ENCODE results near the gene PRKCZ.

PRKCZ gene

GRCh38 chr1:2050793-2051682, 827 bp downstream of the PRKCZ start:
- DNase-seq (ENCODE audit: low read depth): no peak
- no peak for TF ChIP-seq MAX (IDR thresholded peaks at IDR 0.05; ENCODE audit: low read depth, low read length)
- no peak for TF ChIP-seq MYC (IDR thresholded peaks at IDR 0.05; ENCODE audit: low read depth, low read length)
- TF ChIP-seq CTCF (IDR thresholded peaks at IDR 0.05; ENCODE audit: low read depth, low read length): no peak
- H3K4me3 ChIP-seq (ENCODE audit: low read depth, low read length): no peak overlapping the region

- no peak for DNase-seq (ENCODE audit: low read depth)
- H3K4me3 ChIP-seq (ENCODE audit: low read depth, low read length): no peak overlapping the region
- no peak for TF ChIP-seq CTCF (IDR thresholded peaks at IDR 0.05; ENCODE audit: low read depth, low read length)
- TF ChIP-seq POLR2A (IDR thresholded peaks at IDR 0.05; ENCODE audit: extremely low read depth, insufficient read length): no peak
- no peak for TF ChIP-seq MAX (IDR thresholded peaks at IDR 0.05; ENCODE audit: low read depth, low read length)
- TF ChIP-seq MYC (IDR thresholded peaks at IDR 0.05; ENCODE audit: low read depth, low read length): no peak
Observed at GRCh38 chr1:2052054-2052679, 2.0 kb downstream of the PRKCZ start.

GRCh38 chr1:2052756-2053155, 2.5 kb downstream of the PRKCZ start:
- DNase-seq (ENCODE audit: low read depth): no peak
- no peak overlapping the region for H3K4me3 ChIP-seq (ENCODE audit: low read depth, low read length)
- TF ChIP-seq MAX (IDR thresholded peaks at IDR 0.05; ENCODE audit: low read depth, low read length): no peak

GRCh38 chr1:2053217-2053616, 3.0 kb downstream of the PRKCZ start:
- TF ChIP-seq MYC (IDR thresholded peaks at IDR 0.05; ENCODE audit: low read depth, low read length): no peak
- no peak for TF ChIP-seq CTCF (IDR thresholded peaks at IDR 0.05; ENCODE audit: low read depth, low read length)
- TF ChIP-seq MAX (IDR thresholded peaks at IDR 0.05; ENCODE audit: low read depth, low read length): no peak
- no peak for TF ChIP-seq POLR2A (IDR thresholded peaks at IDR 0.05; ENCODE audit: extremely low read depth, insufficient read length)
- DNase-seq (ENCODE audit: low read depth): no peak
- no peak overlapping the region for H3K4me3 ChIP-seq (ENCODE audit: low read depth, low read length)

GRCh38 chr1:2053784-2054376, 3.7 kb downstream of the PRKCZ start:
- DNase-seq (ENCODE audit: low read depth): no peak
- no peak for TF ChIP-seq CTCF (IDR thresholded peaks at IDR 0.05; ENCODE audit: low read depth, low read length)
- no peak for TF ChIP-seq POLR2A (IDR thresholded peaks at IDR 0.05; ENCODE audit: extremely low read depth, insufficient read length)
- TF ChIP-seq MAX (IDR thresholded peaks at IDR 0.05; ENCODE audit: low read depth, low read length): no peak
- H3K4me3 ChIP-seq (ENCODE audit: low read depth, low read length): no peak overlapping the region

- TF ChIP-seq MYC (IDR thresholded peaks at IDR 0.05; ENCODE audit: low read depth, low read length): no peak
- TF ChIP-seq POLR2A (IDR thresholded peaks at IDR 0.05; ENCODE audit: extremely low read depth, insufficient read length): no peak
- TF ChIP-seq CTCF (IDR thresholded peaks at IDR 0.05; ENCODE audit: low read depth, low read length): no peak
- TF ChIP-seq MAX (IDR thresholded peaks at IDR 0.05; ENCODE audit: low read depth, low read length): no peak
- DNase-seq (ENCODE audit: low read depth): no peak
- no peak overlapping the region for H3K4me3 ChIP-seq (ENCODE audit: low read depth, low read length)
Observed at GRCh38 chr1:2054560-2054959, 4.3 kb downstream of the PRKCZ start.

All from NB4 (cell line).